ENCODE results near the gene GOT1.

The GOT1 gene

GRCh38 chr10:99395750-99396445, 34.5 kb downstream of the GOT1 start:
- no peak for DNase-seq (ENCODE audit: low read depth)

- DNase-seq (ENCODE audit: low read depth): no peak
Observed at GRCh38 chr10:99394761-99395386, 35.5 kb downstream of the GOT1 start.

GRCh38 chr10:99394256-99394655, 36.2 kb downstream of the GOT1 start:
- no peak for DNase-seq (ENCODE audit: low read depth)

- DNase-seq (ENCODE audit: low read depth): no peak
Observed at GRCh38 chr10:99393683-99394082, 36.7 kb downstream of the GOT1 start.

- DNase-seq (ENCODE audit: low read depth): no peak
Observed at GRCh38 chr10:99393036-99393435, 37.4 kb downstream of the GOT1 start.

- DNase-seq (ENCODE audit: low read depth): no peak
Observed at GRCh38 chr10:99391346-99391745, 39.1 kb downstream of the GOT1 start.

GRCh38 chr10:99389729-99390480, 40.5 kb downstream of the GOT1 start:
- no peak for DNase-seq (ENCODE audit: low read depth)

GRCh38 chr10:99387541-99387940, 42.9 kb downstream of the GOT1 start:
- no peak for DNase-seq (ENCODE audit: low read depth)

- DNase-seq (ENCODE audit: low read depth): no peak
Observed at GRCh38 chr10:99387071-99387470, 43.4 kb downstream of the GOT1 start.

- DNase-seq (ENCODE audit: low read depth): no peak
Observed at GRCh38 chr10:99382176-99382575, 48.2 kb downstream of the GOT1 start.

GRCh38 chr10:99375426-99375825, 55.0 kb downstream of the GOT1 start:
- no peak for DNase-seq (ENCODE audit: low read depth)

GRCh38 chr10:99374972-99375371, 55.5 kb downstream of the GOT1 start:
- DNase-seq (ENCODE audit: low read depth): no peak

GRCh38 chr10:99374526-99374925, 55.9 kb downstream of the GOT1 start:
- DNase-seq (ENCODE audit: low read depth): no peak

- no peak for DNase-seq (ENCODE audit: low read depth)
Observed at GRCh38 chr10:99372546-99373271, 57.7 kb downstream of the GOT1 start.

GRCh38 chr10:99370993-99371392, 59.4 kb downstream of the GOT1 start:
- DNase-seq (ENCODE audit: low read depth): no peak

GRCh38 chr10:99369551-99369950, 60.9 kb downstream of the GOT1 start:
- no peak for DNase-seq (ENCODE audit: low read depth)

GRCh38 chr10:99369126-99369525, 61.3 kb downstream of the GOT1 start:
- DNase-seq (ENCODE audit: low read depth): no peak

GRCh38 chr10:99368646-99369045, 61.8 kb downstream of the GOT1 start:
- no peak for DNase-seq (ENCODE audit: low read depth)

- no peak for DNase-seq (ENCODE audit: low read depth)
Observed at GRCh38 chr10:99366666-99367065, 63.8 kb downstream of the GOT1 start.

- DNase-seq (ENCODE audit: low read depth): no peak
Observed at GRCh38 chr10:99365736-99366135, 64.7 kb downstream of the GOT1 start.

- no peak for DNase-seq (ENCODE audit: low read depth)
Observed at GRCh38 chr10:99365311-99365710, 65.1 kb downstream of the GOT1 start.

GRCh38 chr10:99364125-99364524, 66.3 kb downstream of the GOT1 start:
- no peak for DNase-seq (ENCODE audit: low read depth)

- DNase-seq (ENCODE audit: low read depth): no peak
Observed at GRCh38 chr10:99360934-99361333, 69.5 kb downstream of the GOT1 start.
